HG03159 (cell line): ENCODE results near the gene SLC49A3.
"Not testable (repeated sequence)": the region's sequence is repeated elsewhere in the genome, so short reads cannot be mapped to it uniquely, and the experiment has no call there.

Experiments used
- ATAC-seq: cut with Tn5 transposase; IDR thresholded peaks from one replicate; pipeline ENCODE4 v1.9.1; 2021; ENCODE audit warnings: mild to moderate bottlenecking, moderate library complexity; ENCODE audit not compliant: unreplicated experiment

SLC49A3 gene

DNA sequence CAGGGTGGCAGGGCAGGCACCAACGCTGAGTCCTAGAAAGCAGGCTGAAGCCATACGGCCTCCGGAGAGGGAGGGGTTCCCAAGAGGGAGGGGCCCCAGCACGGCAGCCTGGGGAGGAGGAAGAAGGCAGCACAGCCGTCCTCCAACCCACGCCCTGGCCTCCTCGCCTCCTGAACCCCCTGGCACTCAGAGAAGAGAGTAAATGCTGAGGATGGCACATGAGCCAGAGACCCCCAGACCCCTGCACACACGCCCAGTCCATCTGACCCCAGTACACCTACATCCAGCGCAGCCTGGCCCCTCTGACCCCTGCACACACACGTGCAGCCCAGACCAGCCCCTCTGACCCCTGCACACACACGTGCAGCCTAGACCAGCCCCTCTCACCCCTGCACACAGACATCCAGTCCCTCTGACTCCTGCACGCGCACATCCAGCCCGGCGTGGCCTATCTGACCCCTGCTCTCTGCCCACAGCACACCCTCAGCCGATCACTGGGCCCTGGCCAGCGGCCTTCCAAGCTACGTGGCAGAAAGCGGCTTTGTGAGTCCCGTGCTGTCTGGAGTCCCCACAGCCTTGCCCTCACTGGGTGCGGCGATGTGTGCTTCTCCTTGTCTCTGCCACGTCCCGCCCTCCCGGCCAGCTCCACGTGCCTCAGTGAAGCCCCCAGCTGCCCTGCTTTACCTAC, 33.3 kb downstream of the SLC49A3 start:
- ATAC-seq: no peak

GRCh38 chr4:654871-655463, 34.0 kb downstream of the SLC49A3 start:
- ATAC-seq: no peak

GRCh38 chr4:654503-654845, 34.5 kb downstream of the SLC49A3 start:
- ATAC-seq: no peak

DNA sequence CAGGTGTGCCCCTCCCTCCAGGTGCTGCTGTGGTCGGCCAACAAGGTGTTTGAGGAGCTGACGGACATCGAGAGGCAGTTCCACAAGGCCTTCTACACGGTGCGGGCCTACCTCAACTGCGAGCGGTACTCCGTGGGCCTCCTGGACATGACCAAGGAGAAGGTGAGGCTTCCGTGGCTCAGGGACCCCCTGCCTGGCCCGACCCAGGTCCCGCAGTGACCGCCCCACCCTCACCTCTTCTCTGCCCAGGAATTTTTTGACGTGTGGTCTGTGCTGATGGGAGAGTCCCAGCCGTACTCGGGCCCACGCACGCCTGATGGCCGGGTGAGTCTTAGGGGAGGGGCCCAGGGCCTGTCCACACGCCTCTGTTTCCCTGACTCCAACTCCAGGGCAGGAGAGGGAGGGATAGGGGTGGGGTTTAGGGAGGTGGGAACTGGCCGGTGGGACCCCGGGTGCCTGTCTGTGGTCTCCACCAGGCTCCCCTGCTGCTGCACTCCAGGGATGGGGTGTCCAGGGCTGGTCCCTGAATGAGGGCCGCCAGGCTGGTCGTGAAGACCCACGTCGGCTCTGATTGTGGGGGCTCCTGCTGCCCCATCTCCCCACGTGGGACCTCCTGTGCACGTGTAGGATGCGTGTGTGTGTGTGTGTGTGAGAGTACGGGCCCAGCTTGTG, 35.0 kb downstream of the SLC49A3 start:
- ATAC-seq: no peak

DNA sequence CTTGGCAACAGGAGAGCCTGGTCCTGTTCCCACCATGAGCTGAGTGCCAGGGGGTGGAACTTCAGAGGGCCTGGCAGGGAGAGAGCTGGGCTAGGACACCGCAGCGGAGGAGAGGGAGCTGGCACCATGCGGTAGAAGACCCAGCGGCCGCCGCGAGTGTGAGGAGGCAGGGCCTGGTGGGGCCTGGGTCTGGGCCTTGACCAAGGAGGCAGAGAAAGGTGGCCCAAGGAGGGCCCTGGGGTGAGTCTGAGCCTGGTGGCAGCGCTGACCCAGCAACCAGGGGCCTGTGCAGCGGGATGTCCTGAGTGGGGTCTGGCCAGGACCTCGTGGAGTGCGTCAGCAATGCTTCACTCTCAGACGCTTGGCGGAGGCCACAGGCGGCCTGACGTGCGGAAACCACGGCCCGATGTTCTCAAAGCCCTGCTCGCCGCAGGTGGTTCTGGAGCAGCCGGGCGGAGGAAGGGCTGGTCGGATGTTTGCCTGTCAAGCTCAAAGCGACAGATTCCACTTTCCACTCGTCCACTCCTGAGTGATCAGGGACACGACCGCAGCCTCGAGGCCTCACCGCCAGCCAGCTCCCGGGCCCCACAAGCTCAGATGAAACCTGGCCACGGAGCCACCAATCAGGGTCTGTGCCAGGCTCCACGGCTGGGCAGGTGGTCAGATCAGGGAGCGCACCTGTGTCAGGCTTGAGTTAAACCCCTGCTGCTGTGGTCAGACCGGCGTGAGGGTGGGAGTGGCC, 35.7 kb downstream of the SLC49A3 start:
- no peak for ATAC-seq

DNA sequence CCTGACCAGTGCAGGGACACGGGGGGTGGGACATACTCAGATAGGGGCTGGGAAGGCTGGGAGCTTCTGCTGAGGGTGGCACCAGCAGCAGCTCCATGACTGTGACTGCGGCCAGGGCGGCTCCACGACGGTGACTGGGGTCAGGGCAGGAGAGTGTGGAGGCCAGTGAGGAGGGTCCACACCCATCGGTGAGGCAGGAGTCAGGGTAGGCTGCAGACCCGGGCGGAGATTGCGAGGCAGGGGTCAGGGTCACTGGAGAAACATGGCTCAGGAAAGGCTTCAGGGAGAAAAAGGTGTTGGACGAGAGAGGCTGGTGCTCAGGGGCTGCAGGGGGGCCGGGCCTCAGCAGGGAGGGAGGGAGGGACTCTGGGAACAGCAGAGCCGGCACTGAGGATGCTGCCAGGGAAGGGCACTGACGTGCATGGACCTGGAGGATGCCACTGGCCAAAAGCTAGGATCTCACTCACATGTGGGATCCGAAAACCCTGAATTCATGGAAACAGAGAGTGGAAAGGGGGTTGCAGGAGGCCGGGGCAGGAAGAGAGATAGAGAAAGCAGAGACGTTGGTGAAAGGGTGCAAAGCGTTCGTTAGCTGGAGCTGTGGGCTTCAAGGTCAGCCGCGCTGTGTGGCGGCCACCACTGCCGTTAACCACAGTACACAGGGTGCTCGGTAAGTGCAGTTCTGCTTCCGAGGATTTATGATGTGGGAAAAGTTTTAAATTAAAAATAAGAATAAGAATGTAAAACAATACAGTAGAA, 36.9 kb downstream of the SLC49A3 start:
- no peak for ATAC-seq

GRCh38 chr4:650951-651883, 37.7 kb downstream of the SLC49A3 start:
- no peak for ATAC-seq

DNA sequence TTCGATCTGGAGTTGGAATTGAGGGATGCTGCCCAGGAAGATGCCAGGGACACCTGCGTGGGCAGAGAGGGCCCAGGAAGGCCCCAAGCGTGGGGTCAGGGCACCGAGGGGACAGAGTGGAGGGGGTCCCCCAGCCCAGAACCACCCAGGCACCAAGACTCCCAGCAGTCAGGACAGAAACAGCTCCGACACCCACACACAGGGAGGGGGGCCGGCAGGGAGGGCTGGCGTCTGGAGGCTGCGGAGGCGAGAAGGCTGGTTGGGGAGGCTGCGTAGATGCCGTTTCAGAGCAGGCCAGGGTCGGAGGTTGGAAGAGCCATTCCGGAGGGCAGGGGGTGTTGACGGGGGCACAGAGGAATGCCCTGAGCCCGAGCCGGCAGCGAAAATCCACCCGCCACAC, 38.5 kb downstream of the SLC49A3 start:
- ATAC-seq: no peak

DNA sequence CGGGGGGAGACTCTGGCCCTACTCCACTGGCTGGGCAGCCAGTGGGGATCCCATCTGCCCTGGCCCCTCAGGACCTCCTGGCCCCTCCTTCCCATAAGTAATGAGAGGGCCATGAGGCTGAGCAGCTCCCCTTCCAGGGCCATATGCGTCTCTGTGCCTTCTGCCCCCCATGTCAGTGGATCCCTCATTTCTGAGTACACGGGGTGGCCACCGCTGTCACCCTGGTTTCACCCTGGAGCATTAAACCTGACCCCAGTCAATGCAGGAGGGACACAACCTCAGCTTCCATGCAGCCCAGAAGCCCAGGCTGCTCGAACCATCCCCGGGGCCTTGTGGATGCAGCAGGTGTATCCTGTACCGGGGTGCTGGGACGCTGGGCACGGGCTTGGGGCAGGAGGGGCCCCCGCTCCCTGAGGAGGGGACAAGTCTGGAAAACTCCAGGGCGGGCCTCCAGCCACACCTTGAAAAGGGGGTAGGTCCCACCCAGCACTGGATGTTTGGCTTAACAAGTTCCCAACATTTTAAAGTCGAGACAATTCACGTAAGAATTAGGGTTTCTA, 39.1 kb downstream of the SLC49A3 start:
- no peak for ATAC-seq

- ATAC-seq: no peak
Measured at GRCh38 chr4:649293-649625, 39.7 kb downstream of the SLC49A3 start.

GRCh38 chr4:648579-649292, 40.2 kb downstream of the SLC49A3 start:
- ATAC-seq: no peak

- ATAC-seq: no peak
Measured at GRCh38 chr4:647481-647880, 41.5 kb downstream of the SLC49A3 start.

GRCh38 chr4:646460-646859, 42.5 kb downstream of the SLC49A3 start:
- no peak for ATAC-seq

DNA sequence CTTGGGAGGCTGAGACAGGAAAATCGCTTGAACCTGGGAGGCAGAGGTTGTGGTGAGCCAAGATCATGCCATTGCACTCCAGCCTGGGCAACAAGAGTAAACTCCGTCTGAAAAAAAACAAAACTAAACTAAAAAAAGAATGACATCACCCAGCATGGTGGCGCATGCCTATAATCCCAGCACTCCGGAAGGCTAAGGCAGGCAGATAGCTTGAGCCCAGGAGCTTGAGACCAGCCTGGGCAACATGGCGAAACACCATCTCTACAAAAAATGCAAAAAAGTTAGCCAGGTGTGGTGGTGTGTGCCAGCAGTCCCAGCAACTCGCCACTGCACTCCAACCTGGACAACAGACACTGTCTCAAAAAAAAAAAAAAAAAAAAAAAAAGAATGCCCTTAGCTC, 46.6 kb downstream of the SLC49A3 start:
- not testable (repeated sequence) for ATAC-seq

DNA sequence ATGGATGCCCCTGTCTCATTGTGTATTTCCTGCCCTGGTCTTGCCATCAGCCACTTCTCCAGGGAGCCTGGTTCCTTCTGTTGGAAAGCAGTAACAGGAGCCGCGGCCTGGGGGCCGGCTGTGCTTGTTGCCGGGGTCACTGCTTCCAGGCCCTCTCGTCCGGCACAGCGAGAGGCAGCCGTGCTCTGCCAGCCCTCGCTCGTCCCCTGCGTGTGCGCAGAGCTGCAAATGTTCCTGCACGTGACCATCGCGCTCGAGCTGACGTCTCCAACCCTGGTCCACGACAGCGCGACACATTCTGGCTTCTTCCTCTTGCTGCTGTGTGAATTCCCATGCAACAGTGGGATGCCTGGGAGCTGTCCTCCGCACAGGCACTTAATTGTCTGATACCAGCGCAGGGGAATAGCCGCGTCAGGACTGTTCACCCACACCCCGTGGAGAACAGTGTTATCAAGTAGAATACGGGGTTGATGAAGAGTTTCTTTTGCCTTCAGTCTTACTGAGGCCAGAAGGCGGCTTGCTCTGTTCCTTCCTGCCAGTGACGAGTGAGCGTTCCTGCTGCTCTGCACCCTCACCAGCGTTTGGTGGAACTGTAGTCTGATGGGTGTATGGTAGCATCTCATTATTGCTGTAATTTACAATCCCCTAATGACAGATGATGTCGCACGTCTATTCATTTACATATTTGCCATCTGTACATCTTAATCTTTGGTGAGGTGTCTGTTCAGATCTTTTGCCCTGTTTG, 51.2 kb downstream of the SLC49A3 start:
- no peak for ATAC-seq

GRCh38 chr4:636628-637159, 52.3 kb downstream of the SLC49A3 start:
- no peak for ATAC-seq

GRCh38 chr4:635851-636627, 52.9 kb downstream of the SLC49A3 start:
- ATAC-seq: no peak
